HG03108 (cell line): ENCODE results near the gene EGR2.

Experiments
- ATAC-seq: cut with Tn5 transposase; IDR thresholded peaks from one replicate; pipeline ENCODE4 v1.9.1; 2021; ENCODE audit warnings: moderate library complexity; ENCODE audit not compliant: unreplicated experiment

EGR2 gene

DNA sequence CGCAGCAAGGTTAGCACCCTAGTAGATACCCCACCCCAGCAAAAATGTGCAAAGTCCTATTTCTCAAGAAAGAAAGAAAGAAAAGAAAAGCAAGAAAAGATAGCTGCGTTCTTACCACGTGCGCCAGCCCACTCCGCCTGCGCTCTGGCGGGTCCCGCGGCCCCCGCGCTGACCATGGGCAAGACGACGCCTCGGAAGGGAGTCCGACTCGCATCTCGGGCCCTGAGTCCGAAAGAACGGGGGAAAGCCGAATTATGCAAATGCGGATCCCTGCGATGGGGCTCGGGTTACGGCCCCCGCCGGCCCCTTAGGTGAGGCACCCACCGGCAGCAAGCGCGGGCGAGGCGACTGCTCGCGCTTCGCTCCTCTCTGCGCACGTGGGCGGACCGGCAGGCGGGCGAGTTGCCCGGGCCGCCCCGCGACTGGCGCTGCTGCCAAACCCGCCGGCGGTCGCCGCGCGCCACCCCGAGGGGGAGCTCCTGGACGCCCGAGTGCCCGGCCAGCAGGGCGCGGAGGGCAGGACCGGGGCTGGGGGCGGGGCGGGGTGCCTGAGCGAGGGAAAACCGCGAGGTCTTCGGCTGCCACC, 2.4 kb upstream of the EGR2 start:
- no peak for ATAC-seq

DNA sequence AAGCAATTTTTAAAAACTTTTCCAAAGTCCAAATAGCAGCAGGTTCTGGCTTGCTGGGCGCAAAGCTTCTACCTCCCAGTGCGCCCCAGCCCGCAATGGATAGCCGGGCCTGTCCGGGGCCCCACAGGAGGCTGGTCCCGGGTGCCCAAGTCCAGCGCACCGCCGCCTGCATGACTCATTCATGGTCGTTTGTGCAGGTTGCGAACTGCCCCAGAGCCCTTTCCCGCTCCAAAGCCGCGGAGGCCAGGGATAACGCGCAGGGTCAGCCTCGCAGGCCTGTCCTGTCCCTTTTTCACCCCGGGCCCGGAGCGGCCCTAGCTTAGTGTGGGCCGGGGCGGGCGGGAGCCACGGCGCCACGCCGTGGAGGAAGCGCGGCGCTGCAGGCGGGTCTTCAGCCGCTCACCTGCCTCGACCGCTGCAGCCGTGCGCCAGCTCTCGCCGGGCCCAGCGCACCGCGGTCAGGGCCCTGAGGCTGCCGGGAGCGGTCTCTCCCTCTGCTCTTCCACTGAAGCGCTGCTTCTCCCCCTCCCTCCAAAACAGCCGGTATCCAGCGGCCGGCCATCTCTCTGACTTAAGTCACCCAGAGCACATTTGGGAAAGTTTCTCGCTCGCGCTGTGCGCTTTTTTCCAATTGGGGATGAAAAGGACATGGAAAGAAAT, 1.7 kb upstream of the EGR2 start:
- ATAC-seq = peak; percentile 31

DNA sequence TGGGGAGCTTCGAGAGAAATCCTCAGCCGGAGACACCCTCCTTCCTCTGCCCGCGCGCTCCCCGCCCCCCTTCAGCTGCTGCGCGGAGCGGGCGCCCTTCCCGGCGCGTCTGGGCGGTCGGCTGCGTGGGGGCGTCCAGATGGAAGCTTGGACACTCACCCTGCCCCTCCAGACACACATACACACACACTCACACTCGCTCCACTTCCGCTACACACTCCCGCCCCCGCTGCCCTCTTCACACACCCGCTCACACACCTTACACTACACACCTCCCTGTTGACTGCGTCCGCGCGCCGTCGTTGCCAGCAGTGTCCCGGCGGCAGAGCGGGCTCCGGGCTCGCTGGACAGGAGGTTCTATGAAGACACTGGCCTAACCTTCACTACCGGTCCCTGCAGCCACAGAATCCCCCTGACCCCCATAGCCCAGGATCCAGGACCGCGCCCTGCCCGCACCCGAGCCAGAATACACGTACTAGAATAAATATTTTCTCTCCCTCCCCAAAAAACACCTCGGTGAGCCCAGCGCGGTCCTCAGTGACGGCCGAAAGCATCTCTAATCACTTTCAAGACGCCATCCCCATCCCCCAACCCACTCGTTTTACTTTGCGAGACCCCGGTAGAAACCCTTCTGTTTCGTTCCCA, 1.1 kb upstream of the EGR2 start:
- no peak for ATAC-seq

DNA sequence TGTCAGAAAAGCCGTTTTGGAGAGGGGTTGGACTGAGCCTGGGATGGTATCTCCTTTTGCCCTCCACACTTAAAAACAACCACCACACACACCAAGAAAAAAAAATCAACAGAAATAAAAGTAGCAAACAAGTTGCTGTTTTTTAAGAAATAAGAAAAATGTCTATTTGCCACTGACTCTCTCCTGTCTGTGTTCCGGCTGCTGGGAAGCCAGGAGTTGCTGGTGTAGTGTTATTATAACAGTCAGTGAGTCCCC, 163 bp downstream of the EGR2 start:
- no peak for ATAC-seq

DNA sequence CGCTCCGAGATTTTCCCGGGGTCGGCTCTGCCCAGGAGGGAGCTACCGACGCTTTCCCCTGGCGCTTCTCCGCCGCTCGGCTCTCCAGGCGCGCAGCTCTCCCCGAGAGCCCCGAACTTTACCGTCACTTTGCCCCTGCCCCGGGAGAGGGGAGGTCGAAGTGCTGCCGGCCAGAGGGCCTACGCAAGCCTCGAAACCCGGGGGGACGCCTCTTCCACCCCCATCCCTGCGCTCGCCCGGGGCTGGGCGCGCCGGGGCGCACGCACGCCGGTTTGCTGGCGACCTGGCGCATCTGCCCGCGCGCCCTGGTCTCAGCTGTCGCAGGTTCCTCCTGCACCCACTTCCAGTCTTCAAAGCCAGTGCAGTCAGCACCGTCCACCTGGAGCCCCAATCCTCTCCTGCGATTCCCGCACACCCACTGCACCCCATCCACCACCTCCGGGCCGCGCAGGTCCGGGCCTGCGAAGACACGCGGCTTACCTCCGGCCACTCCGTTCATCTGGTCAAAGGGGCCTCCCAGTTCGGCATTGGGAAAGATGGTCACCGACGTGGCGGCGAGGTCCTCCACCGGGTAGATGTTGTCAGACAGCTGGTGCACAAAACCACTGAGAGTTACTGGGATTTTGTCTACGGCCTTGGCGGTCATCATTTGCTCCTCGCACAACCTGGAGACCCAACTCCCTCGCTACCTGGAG, 638 bp downstream of the EGR2 start:
- no peak for ATAC-seq

DNA sequence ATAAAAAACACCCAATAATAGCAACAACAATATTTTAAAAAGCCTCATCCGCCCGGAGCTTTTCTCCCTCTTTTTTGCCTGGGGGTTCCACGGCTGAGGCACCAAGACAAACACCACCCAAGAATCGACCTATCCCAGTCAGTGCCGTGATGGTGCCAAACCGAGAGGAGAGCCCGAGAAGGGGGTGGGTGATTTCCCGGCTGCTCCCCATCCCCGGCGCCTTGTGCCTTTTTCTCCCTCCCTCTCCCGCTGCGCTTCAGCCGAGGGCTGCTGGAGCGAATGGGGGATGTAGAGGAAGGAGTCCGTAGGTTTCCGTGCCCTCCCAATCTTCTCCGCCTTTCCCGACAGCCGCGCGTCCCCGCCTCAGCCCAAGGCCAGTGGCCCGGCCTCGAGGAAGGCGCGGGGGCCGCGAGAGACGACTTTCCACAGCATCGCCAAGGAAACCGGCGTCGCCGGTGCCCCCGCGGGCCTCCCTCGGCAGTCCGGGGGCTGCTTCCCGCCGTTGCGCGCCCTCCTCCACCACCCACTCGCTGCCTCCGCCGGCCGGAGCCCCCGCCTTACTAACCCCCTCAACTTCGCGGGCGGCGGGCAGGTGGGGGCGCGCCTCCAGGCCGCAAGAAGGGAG, 1.3 kb downstream of the EGR2 start:
- no peak for ATAC-seq

DNA sequence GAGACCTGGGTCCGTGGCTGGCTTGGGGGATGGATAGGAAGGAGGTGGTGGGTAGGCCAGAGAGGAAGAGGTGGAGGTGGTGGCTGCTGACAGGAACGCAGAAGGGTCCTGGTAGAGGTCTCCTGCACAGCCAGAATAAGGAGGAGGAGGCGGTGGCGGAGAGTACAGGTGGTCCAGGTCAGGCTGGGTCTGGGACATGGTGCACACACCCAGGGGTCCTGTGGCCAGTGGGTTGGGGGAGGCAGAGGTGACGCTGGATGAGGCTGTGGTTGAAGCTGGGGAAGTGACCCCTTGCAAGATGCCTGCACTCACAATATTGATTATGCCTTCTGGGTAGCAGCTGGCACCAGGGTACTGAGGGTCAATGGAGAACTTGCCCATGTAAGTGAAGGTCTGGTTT, 2.2 kb downstream of the EGR2 start:
- ATAC-seq = no peak

DNA sequence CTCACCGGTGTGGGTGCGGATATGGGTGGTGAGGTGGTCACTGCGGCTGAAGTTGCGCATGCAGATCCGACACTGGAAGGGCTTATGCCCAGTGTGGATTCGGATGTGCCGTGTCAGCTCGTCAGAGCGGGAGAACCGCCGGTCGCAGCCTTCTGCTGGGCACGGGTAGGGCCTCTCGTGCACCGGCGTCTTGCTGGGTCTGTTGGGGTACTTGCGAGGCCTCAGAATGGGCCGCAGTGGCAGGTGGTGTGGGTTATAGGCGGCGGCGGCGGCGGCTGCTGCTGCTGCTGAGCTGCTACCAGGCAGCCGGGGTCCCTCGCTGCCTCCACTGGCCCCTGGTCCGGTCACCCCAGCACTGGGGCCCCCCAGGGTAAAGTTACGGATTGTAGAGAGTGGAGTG, 2.7 kb downstream of the EGR2 start:
- ATAC-seq = no peak

DNA sequence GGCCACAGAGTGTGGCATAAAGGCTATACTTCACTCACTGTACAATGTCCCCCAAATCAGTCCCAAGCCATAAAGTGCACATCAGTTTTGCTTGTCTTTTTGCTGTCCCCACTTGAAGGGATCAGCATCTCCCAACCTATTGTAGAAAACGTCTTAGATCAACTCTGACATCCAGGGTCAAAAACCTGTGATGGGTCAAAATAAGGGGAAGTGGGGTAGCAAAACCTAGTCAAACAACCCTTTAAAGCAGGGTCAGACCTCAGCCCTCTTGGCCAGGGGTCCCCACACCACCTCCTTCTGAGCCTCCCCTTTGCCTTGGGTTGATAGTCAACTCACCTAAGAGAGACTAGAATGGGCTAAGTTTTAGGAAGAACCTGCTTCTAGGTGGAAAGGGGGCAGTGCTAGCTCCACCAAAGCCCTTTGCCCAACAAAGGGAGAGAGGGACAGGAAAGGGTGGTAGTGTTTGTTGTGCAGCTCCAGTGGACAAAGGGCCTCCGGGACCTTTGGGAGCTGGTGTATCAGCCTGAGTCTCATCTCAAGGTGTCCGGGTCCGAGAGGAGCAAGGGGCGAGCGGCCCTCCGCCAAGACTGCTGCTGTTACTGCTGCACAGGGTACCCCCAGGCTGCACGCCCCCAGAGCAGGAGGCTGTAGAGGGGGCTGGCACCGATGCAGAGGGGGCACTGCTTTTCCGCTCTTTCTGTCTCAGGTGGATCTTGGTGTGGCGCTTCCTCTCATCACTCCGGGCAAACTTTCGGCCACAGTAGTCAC, 3.3 kb downstream of the EGR2 start:
- no peak for ATAC-seq

DNA sequence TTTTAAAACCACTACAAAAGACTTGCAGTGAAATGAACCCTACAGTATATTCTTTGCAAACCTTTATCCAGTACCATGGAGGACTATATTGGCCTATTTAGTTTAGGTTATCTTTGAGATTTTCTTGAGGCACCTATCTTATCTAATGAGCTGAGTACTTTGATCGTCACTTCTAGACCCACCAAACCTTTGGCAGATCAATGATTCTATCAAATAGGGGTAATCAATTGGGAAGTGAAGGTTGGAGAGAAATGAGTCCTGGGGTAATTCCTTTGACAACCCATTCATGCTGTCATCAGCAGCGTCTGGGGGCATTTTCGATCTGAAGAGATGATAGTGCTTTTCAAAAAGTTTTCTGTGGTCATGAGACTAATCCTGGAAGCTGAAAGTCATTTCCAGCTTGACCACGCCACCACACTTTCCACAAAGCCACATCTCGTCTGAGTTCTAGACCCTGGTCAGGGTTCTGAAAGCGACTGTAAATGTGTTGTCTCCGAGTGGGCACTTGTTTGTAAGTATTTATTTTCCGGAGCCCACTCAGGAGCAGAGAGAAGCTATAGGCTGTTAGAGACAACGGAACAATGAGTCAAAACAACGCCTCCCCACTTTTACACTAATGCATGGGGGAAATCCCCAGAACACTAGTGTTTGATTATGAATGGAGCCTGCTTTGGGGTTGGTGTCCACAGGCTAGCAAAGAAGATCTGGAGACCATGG, 4.8 kb downstream of the EGR2 start:
- ATAC-seq = peak; percentile 29

DNA sequence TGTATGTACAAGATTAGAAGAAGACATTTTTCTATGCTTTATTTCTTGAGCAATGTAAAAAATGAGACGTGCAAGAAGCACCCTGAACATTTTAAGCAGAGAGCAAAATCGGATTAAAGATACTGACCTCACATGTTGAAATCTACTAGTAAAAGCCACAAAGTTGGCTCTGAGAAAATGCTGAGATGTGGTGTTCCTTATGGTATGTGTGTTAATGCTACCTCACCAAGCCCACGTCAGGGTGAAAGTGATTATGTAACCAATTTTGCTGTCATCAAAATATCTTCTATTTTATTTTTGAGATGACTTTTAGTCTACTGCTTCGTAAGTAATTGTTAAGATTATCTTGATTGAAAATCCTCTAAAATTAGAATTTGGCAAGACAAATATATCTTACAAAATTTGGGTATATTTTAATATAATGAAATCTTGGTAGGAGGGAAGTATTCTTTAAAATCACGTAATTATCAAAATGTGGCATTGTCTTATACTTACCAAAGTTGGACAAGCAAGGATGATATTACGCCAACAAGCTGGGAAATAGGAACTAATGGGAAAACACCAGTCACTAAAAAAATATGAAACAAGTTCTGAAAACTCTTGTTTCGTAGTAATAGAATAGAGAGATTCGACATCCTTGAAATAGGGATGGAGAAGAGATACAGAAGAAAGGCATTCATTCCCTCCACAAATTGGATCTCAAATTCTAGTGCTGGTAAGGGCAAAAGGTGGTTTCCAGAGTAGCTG, 5.8 kb downstream of the EGR2 start:
- ATAC-seq = no peak

DNA sequence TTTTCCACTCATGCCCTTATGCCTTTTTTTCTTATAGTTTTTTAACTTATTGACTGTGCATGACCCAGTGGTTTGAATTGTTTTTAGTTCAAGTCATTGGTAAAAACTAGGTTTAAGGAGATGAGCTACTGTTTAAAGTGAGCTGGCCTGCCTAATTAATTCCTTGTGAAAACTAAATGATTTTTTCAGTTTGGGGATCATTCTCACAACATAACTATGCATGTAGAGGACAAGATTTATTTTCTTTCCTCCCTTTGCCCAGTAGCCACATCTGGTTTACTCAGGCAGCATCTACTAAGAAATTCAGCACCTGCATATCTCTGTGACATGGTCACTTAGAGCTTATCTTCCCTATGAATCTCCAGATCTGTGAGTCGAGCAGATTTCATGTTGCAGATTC, 9.9 kb downstream of the EGR2 start:
- no peak for ATAC-seq

DNA sequence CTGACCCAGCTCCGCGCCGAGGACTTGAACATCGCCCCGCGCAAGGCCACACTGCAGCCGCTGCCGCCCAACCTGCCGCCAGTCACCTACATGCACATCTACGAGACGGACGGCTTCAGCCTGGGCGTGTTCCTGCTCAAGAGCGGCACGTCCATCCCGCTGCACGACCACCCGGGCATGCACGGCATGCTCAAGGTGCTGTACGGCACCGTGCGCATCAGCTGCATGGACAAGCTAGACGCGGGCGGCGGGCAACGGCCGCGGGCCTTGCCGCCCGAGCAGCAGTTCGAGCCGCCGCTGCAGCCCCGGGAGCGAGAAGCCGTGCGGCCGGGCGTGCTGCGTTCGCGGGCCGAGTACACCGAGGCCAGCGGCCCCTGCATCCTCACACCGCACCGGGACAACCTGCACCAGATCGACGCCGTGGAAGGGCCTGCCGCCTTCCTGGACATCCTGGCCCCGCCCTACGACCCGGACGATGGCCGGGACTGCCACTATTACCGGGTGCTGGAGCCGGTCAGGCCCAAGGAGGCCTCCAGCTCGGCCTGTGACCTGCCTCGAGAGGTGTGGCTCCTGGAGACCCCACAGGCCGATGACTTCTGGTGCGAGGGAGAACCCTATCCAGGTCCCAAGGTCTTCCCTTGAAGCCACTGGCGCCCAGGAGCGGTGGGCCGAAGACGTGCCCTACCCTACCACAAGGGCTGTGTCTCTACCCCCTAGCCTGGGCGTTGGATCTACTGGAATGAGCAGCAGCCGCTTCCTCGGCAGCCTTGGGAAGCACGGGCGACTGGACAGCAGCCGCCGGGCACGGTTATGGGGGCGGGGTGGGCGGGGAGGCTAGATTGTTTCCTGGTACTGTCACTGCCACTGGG, 10.7 kb downstream of the EGR2 start:
- ATAC-seq = peak; percentile 14

DNA sequence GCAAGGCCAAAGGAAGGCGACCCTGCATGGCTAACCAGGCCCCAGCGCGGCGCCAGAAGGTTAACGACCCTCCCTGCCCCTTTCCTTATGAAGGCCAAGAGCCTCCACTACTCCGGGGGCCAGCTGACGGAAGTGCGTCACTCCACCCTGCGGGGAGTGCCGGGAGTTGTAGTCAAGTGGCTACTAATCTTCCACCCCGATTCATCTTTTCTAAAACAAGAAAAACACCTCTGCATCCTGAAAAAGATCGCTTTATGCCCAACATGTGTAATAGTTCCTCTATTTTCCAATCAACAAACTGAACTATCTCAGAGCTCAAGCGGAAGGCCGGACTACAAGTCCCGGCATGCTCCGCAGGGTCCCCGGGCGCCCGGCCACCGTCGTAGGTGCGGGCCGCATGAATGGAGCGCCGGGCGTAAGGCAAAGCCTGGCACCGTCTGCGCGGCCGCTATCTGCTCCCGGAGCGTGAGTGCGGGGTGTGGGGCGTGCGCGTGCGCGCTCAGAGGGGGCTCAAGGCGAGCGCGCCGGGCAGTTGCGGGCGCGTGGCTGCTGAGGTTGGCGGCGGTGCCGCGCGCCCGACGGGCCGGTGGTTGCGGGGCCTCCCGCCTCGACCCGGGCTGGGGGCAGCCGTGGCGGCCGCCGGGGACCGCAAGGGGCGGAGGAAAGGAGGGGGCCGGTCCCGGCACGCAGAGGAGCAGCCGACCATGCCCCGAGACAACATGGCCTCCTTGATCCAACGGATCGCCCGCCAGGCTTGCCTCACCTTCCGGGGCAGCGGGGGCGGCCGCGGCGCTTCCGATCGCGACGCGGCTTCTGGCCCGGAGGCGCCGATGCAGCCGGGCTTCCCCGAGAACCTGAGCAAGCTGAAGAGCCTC, 11.6 kb downstream of the EGR2 start, which contains the start of gene ADO:
Gene ADO, plus strand, starts transcription at position 365 of the 875 bp plus-strand sequence. Its CDS starts 340 bp downstream, at position 705.
- ATAC-seq = peak; percentile 83

DNA sequence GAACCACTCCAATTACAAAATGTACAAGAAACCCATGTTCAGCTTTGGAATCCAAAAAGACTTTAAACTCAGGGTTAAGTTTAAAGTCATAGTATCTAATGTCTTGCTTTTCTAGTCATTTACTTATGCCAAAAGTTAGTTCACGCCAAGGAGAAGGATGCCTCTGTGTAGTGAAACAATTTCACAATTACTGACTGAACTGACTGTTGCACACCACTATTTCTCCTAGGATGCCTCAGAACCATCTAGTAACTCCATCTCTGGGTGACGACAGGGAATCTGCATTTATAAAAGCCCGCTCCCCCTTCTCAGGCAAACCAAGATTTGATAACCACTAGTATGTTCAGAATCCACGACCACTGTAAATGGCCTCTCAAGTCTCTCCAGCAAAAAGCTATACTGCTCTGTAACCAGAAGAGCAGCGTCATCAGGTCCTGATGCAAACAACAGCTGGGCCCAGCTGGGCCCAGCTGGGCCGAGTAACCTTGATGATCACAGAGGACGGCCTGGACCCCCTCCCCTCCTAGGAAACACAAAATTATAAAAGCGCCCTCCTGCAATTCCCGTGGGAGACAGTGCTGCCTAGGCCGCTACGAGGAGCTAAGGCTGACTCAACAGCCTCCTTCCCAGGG, 12.3 kb downstream of the EGR2 start:
- ATAC-seq = no peak

DNA sequence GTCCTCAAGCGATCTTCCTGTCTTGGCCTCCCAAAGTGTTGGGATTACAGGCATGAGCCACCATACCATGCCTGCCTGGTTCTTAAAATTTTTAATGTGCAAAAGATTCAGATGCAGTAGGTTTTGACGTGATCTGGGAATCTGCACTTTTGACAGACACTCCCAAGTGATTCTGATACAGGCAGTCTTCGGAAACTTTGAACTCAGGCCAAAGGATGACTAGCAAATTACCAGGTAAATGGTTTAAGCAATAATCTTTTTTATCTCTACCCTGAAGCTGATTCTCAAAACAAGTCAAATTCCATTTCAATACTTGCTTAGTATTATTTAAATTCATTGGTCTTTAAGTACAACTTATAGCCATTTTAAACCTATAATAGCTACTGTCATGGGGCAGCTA, 14.3 kb downstream of the EGR2 start:
- ATAC-seq = no peak

DNA sequence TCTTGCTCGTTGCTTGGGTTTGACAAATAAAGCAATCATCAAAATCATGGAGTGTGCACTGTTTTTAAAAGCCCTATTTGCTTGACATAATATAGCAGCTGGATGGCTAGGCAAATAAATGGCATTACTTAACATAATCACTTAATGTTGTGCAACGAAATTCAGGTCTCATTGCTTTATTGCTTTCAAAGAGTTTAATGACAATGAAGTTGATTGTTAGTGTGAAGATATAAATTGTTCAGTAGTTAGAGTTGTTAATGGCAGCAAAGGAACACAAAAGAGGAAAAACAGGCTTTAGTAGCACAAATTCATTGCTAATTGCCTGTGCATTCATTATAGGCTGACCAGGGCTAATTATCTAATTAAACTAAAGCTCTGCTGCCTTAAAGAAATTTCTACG, 19.3 kb downstream of the EGR2 start:
- ATAC-seq = no peak
